H9 (cell line): Measurements from ENCODE around the gene ZNF629. TPM values are rescaled to one million over a fixed set of nuclear protein-coding genes. Genes with fewer than 3 reads are reported as not detected.

Source experiments
- DNase-seq: peaks from one replicate; pipeline ENCODE4 v3.0.0-alpha.2; 2017
- H2AFZ ChIP-seq: one replicate; pipeline ENCODE4 v1.6.1; 2013; ENCODE audit warnings: mild to moderate bottlenecking, low read length, control low read depth, moderate library complexity
- H2AK5ac ChIP-seq: 2 replicates; pipeline ENCODE4 v1.6.1; 2013; ENCODE audit warnings: low read length, control low read depth, mixed read lengths; ENCODE audit not compliant: insufficient read length
- H2BK120ac ChIP-seq: one replicate; pipeline ENCODE4 v1.6.1; 2013; ENCODE audit warnings: low read depth, mild to moderate bottlenecking, low read length, control low read depth, inconsistent platforms; ENCODE audit not compliant: poor library complexity, severe bottlenecking
- H2BK12ac ChIP-seq: 2 replicates; pipeline ENCODE4 v1.6.1; 2013; ENCODE audit warnings: low read length, control low read depth, mixed read lengths, low read depth; ENCODE audit not compliant: insufficient read length
- H2BK15ac ChIP-seq: 2 replicates; pipeline ENCODE4 v1.6.1; 2013; ENCODE audit warnings: low read depth, low read length, control low read depth
- H2BK20ac ChIP-seq: one replicate; pipeline ENCODE4 v1.6.1; 2013; ENCODE audit warnings: low read depth, mild to moderate bottlenecking, low read length, control low read depth, inconsistent platforms; ENCODE audit not compliant: poor library complexity, severe bottlenecking
- H2BK5ac ChIP-seq: 2 replicates; pipeline ENCODE4 v1.6.1; 2013; ENCODE audit warnings: low read length, control low read depth, mixed read lengths; ENCODE audit not compliant: insufficient read length
- H3K14ac ChIP-seq: 2 replicates; pipeline ENCODE4 v1.6.1; 2013; ENCODE audit warnings: low read length, control low read depth; ENCODE audit not compliant: insufficient read depth
- H3K18ac ChIP-seq: 2 replicates; pipeline ENCODE4 v1.6.1; 2013; ENCODE audit warnings: low read depth, mild to moderate bottlenecking, mixed read lengths, low read length, control low read depth; ENCODE audit not compliant: insufficient read length
- H3K23ac ChIP-seq: 2 replicates; pipeline ENCODE4 v1.6.1; 2013; ENCODE audit warnings: low read length, control low read depth, mixed read lengths, low read depth; ENCODE audit not compliant: insufficient read length
- H3K23me2 ChIP-seq: 2 replicates; pipeline ENCODE4 v1.6.1; 2013; ENCODE audit warnings: low read depth, mild to moderate bottlenecking, mixed read lengths, low read length, control low read depth; ENCODE audit not compliant: insufficient read length, poor library complexity, severe bottlenecking
- H3K27ac ChIP-seq: 2 replicates; pipeline ENCODE4 v1.5.1; 2013; ENCODE audit warnings: low read length, control low read depth, mixed read lengths, low read depth; ENCODE audit not compliant: insufficient read length
- H3K27me3 ChIP-seq: 2 replicates; pipeline ENCODE4 v1.6.1; 2013; ENCODE audit warnings: low read length, control low read depth, inconsistent platforms; ENCODE audit not compliant: insufficient read depth
- H3K4ac ChIP-seq: 2 replicates; pipeline ENCODE4 v1.6.1; 2013; ENCODE audit warnings: low read depth, mild to moderate bottlenecking, control low read depth, inconsistent platforms, low read length, moderate library complexity
- H3K4me1 ChIP-seq: 2 replicates; pipeline ENCODE4 v1.6.1; 2013; ENCODE audit warnings: low read length, control low read depth, inconsistent platforms; ENCODE audit not compliant: insufficient read depth
- H3K4me2 ChIP-seq: 2 replicates; pipeline ENCODE4 v1.6.1; 2013; ENCODE audit warnings: low read length, control low read depth, mixed read lengths; ENCODE audit not compliant: insufficient read length, insufficient read depth
- H3K56ac ChIP-seq: 2 replicates; pipeline ENCODE4 v1.6.1; 2013; ENCODE audit warnings: low read depth, mild to moderate bottlenecking, mixed read lengths, low read length, control low read depth; ENCODE audit not compliant: insufficient read length
- H3K79me1 ChIP-seq: 2 replicates; pipeline ENCODE4 v1.6.1; 2013; ENCODE audit warnings: low read depth, mild to moderate bottlenecking, moderate library complexity, low read length, control low read depth, inconsistent platforms; ENCODE audit not compliant: insufficient read depth, poor library complexity, severe bottlenecking
- H3K79me2 ChIP-seq: 2 replicates; pipeline ENCODE4 v1.6.1; 2013; ENCODE audit warnings: low read length, control low read depth, inconsistent platforms; ENCODE audit not compliant: insufficient read depth
- H3K9ac ChIP-seq: 2 replicates; pipeline ENCODE4 v1.6.1; 2013; ENCODE audit warnings: low read length, control low read depth, mixed read lengths; ENCODE audit not compliant: insufficient read length; ENCODE audit errors: extremely low read depth
- H3K9me3 ChIP-seq: one replicate; pipeline ENCODE4 v1.6.1; 2013; ENCODE audit warnings: low read depth, low read length, inconsistent platforms; ENCODE audit not compliant: control insufficient read depth
- H3T11ph ChIP-seq: one replicate; pipeline ENCODE4 v1.6.1; 2013; ENCODE audit warnings: mild to moderate bottlenecking, low read length, control low read depth, inconsistent platforms
- H4K20me1 ChIP-seq: one replicate; pipeline ENCODE4 v1.6.1; 2013; ENCODE audit not compliant: control insufficient read depth, insufficient read length, insufficient read depth
- H4K5ac ChIP-seq: 2 replicates; pipeline ENCODE4 v1.6.1; 2013; ENCODE audit warnings: low read depth, mild to moderate bottlenecking, mixed read lengths, low read length, control low read depth; ENCODE audit not compliant: insufficient read length
- H4K8ac ChIP-seq: replicated peaks from 2 replicates; pipeline ENCODE4 v1.6.1; 2013; ENCODE audit warnings: low read length, control low read depth, mixed read lengths, low read depth; ENCODE audit not compliant: insufficient read length
- H4K91ac ChIP-seq: 2 replicates; pipeline ENCODE4 v1.6.1; 2013; ENCODE audit warnings: low read depth, mild to moderate bottlenecking, moderate library complexity, mixed read lengths, low read length, control low read depth; ENCODE audit not compliant: insufficient read length
- H3K27ac Mint-ChIP-seq, 3 experiments: 2 replicates in 2 of 3; 3 replicates in 1 of 3; pipeline ENCODE4 v1.8.0; 2020 to 2021; ENCODE audit warnings: mixed read lengths in 3 of 3, mild to moderate bottlenecking in 1 of 3, moderate library complexity in 1 of 3
- H3K27me3 Mint-ChIP-seq: 2 replicates; pipeline ENCODE4 v1.8.0; 2021; ENCODE audit warnings: low read depth, mild to moderate bottlenecking, moderate library complexity, mixed read lengths
- H3K36me3 Mint-ChIP-seq, 3 experiments: 2 replicates in 2 of 3; 3 replicates in 1 of 3; pipeline ENCODE4 v1.8.0; 2020 to 2021; ENCODE audit warnings: low read depth in 3 of 3, mixed read lengths in 3 of 3; ENCODE audit not compliant: insufficient read depth in 1 of 3
- H3K4me1 Mint-ChIP-seq, 2 experiments: 2 replicates each; pipeline ENCODE4 v1.8.0; 2020; ENCODE audit warnings: mixed read lengths in 2 of 2
- H3K4me3 Mint-ChIP-seq, 2 experiments: 2 replicates in 1 of 2; 3 replicates in 1 of 2; pipeline ENCODE4 v1.8.0; 2020 to 2021; ENCODE audit warnings: mild to moderate bottlenecking in 2 of 2, mixed read lengths in 2 of 2, moderate library complexity in 1 of 2
- H3K9me3 Mint-ChIP-seq, 2 experiments: 2 replicates in 1 of 2; 3 replicates in 1 of 2; pipeline ENCODE4 v1.8.0; 2020; ENCODE audit warnings: mild to moderate bottlenecking in 2 of 2, mixed read lengths in 2 of 2, moderate library complexity in 1 of 2
- WGBS: extraction: QIAGEN DNeasy Blood & Tissue Kit; methylation state at CpG from one replicate; pipeline ENCODE4 v1.1.7; 2013; ENCODE audit warnings: missing lambda C conversion rate, low lambda C conversion rate, mixed read lengths; ENCODE audit not compliant: insufficient read length; ENCODE audit errors: extremely low coverage; 5-methylcytosine and 5-hydroxymethylcytosine counted together
- total RNA-seq: library from RNA; stranded (reverse); gene quantifications from 2 replicates; pipeline ENCODE4 v1.2.1, GENCODE V29; 2021
- TF ChIP-seq, protein P1 (sequence below): fragments of 200-600 bp; sonication (generic); conservative IDR thresholded peaks from 3 replicates; pipeline ENCODE4 v1.8.0; 2021; ENCODE audit warnings: antibody characterized with exemption, mild to moderate bottlenecking

The ZNF629 gene
- total RNA-seq, 1 experiment from 2014 or later, result 20.0 TPM

DNA sequence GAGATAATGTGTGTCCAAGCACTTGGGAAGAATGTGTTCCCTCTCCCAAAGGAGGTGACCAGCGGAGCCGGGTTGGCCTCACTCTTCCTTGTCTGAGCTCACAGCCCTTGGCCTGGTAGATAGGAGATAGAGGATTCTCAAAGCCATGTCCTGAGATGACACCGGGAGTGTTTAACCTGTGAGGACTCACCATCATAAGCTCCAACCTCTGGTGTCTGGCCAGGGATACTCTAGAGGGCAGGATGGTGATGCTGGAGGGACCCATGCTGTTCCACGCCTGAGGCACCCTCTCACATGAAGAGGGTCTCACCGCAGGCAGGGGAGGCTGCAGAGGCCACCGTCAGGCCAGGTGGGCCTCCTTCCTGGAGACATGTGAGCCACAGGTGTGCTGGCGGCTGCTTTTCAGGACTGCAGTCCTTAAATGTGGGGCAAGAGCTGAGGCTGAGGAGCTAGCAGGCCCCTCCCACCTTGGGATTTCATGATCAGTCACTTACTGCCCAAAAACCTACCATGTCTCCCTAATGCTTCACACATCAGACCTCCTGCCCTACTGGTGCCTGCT, 6.6 kb upstream of the ZNF629 start:
- Histone ChIP-seq H2BK15ac (no peak overlapping the region), H3K4ac (no peak overlapping the region), H4K20me1 (no peaks in the 10 kb centered on the region), H3K9ac (no peak overlapping the region), H3K18ac (no peak overlapping the region), H3K4me1 (no peaks in the 10 kb centered on the region), H2AFZ (no peak overlapping the region), H2BK12ac (no peak overlapping the region), H2BK120ac (no peak overlapping the region), H3K23ac (no peak overlapping the region), H3K27me3 (no peaks in the 10 kb centered on the region), H3K23me2 (no peaks in the 10 kb centered on the region), H4K91ac (no peak overlapping the region), H3T11ph (no peak overlapping the region), H3K9me3 (no peaks in the 10 kb centered on the region), H4K8ac (no peak overlapping the region), H2BK20ac (no peak overlapping the region), H4K5ac (no peak overlapping the region), H2AK5ac (no peak overlapping the region), H3K79me2 (no peaks in the 10 kb centered on the region), H3K14ac (no peak overlapping the region), H2BK5ac (no peak overlapping the region), H3K27ac (no peak overlapping the region), H3K79me1 (no peaks in the 10 kb centered on the region), H3K4me2 (no peak overlapping the region), H3K56ac (no peak overlapping the region)
- no CpG with 5 or more reads among the region's 7 CpGs for WGBS
- TF ChIP-seq, protein P1, sequence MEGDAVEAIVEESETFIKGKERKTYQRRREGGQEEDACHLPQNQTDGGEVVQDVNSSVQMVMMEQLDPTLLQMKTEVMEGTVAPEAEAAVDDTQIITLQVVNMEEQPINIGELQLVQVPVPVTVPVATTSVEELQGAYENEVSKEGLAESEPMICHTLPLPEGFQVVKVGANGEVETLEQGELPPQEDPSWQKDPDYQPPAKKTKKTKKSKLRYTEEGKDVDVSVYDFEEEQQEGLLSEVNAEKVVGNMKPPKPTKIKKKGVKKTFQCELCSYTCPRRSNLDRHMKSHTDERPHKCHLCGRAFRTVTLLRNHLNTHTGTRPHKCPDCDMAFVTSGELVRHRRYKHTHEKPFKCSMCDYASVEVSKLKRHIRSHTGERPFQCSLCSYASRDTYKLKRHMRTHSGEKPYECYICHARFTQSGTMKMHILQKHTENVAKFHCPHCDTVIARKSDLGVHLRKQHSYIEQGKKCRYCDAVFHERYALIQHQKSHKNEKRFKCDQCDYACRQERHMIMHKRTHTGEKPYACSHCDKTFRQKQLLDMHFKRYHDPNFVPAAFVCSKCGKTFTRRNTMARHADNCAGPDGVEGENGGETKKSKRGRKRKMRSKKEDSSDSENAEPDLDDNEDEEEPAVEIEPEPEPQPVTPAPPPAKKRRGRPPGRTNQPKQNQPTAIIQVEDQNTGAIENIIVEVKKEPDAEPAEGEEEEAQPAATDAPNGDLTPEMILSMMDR, result no peak
- H3K36me3 Mint-ChIP-seq, result no peaks in the 10 kb centered on the region
- H3K27ac Mint-ChIP-seq, result no peak overlapping the region; a peak in 1 of 7 replicates
- DNase-seq, result no peak
- peaks cover 0 to 5% of the 10 kb centered on the region in 2 experiments; a peak in 2 of 4 replicates for H3K4me1 Mint-ChIP-seq
- H3K9me3 Mint-ChIP-seq, result no peaks in the 10 kb centered on the region
- peaks cover 40% of the 10 kb centered on the region for H3K27me3 Mint-ChIP-seq
- H3K4me3 Mint-ChIP-seq, result no peak overlapping the region
